ENCODE measurements around the gene SIRPD. TPM values are rescaled to one million over a fixed set of nuclear protein-coding genes. Genes with fewer than 3 reads are reported as not detected.

Gene SIRPD
- total RNA-seq, 1 donor from 2014 or later = not detected

- no peak for TF ChIP-seq CTCF (IDR thresholded peaks at IDR 0.05; ENCODE audit: partially characterized antibody, unreplicated experiment)
- H3K9me3 Mint-ChIP-seq (ENCODE audit: unreplicated experiment) = peaks cover 4% of the 10 kb centered on the region
- no peaks in the 10 kb centered on the region for H3K36me3 Mint-ChIP-seq (ENCODE audit: unreplicated experiment)
- H3K27me3 Mint-ChIP-seq (ENCODE audit: unreplicated experiment) = no peaks in the 10 kb centered on the region
- no peak overlapping the region for H3K27ac Mint-ChIP-seq (ENCODE audit: unreplicated experiment)
- no peaks in the 10 kb centered on the region for H3K4me1 Mint-ChIP-seq (ENCODE audit: low read depth, unreplicated experiment)
- DNase-seq = no peak
- no peak overlapping the region for H3K4me3 Mint-ChIP-seq (ENCODE audit: unreplicated experiment)
Observed at GRCh38 chr20:1538655-1539054, 18.9 kb downstream of the SIRPD start.

GRCh38 chr20:1537731-1538058 lies 19.8 kb downstream of the SIRPD start:
- no peak for DNase-seq
- Mint-ChIP-seq H3K27me3 (ENCODE audit: unreplicated experiment) (no peaks in the 10 kb centered on the region), H3K4me3 (ENCODE audit: unreplicated experiment) (no peak overlapping the region), H3K27ac (ENCODE audit: unreplicated experiment) (no peak overlapping the region), H3K9me3 (ENCODE audit: unreplicated experiment) (peaks cover 4% of the 10 kb centered on the region), H3K4me1 (ENCODE audit: low read depth, unreplicated experiment) (no peaks in the 10 kb centered on the region), H3K36me3 (ENCODE audit: unreplicated experiment) (no peaks in the 10 kb centered on the region)
- TF ChIP-seq CTCF (IDR thresholded peaks at IDR 0.05; ENCODE audit: partially characterized antibody, unreplicated experiment) = no peak

- no peaks in the 10 kb centered on the region for H3K27me3 Mint-ChIP-seq (ENCODE audit: unreplicated experiment)
- H3K4me1 Mint-ChIP-seq (ENCODE audit: low read depth, unreplicated experiment) = no peaks in the 10 kb centered on the region
- no peak overlapping the region for H3K4me3 Mint-ChIP-seq (ENCODE audit: unreplicated experiment)
- no peak for DNase-seq
- no peaks in the 10 kb centered on the region for H3K36me3 Mint-ChIP-seq (ENCODE audit: unreplicated experiment)
- TF ChIP-seq CTCF (IDR thresholded peaks at IDR 0.05; ENCODE audit: partially characterized antibody, unreplicated experiment) = no peak
- H3K27ac Mint-ChIP-seq (ENCODE audit: unreplicated experiment) = no peak overlapping the region
- peaks cover 4% of the 10 kb centered on the region for H3K9me3 Mint-ChIP-seq (ENCODE audit: unreplicated experiment)
Observed at GRCh38 chr20:1536893-1537730, 20.4 kb downstream of the SIRPD start.

- no peaks in the 10 kb centered on the region for H3K4me1 Mint-ChIP-seq (ENCODE audit: low read depth, unreplicated experiment)
- no peak overlapping the region for H3K4me3 Mint-ChIP-seq (ENCODE audit: unreplicated experiment)
- TF ChIP-seq CTCF (IDR thresholded peaks at IDR 0.05; ENCODE audit: partially characterized antibody, unreplicated experiment) = no peak
- H3K27me3 Mint-ChIP-seq (ENCODE audit: unreplicated experiment) = no peaks in the 10 kb centered on the region
- H3K36me3 Mint-ChIP-seq (ENCODE audit: unreplicated experiment) = no peaks in the 10 kb centered on the region
- no peaks in the 10 kb centered on the region for H3K9me3 Mint-ChIP-seq (ENCODE audit: unreplicated experiment)
- DNase-seq = no peak
- H3K27ac Mint-ChIP-seq (ENCODE audit: unreplicated experiment) = no peak overlapping the region
Observed at GRCh38 chr20:1535420-1536175, 21.9 kb downstream of the SIRPD start.

- H3K4me3 Mint-ChIP-seq (ENCODE audit: unreplicated experiment) = no peak overlapping the region
- H3K4me1 Mint-ChIP-seq (ENCODE audit: low read depth, unreplicated experiment) = no peaks in the 10 kb centered on the region
- H3K36me3 Mint-ChIP-seq (ENCODE audit: unreplicated experiment) = no peaks in the 10 kb centered on the region
- no peak overlapping the region for H3K27ac Mint-ChIP-seq (ENCODE audit: unreplicated experiment)
- H3K9me3 Mint-ChIP-seq (ENCODE audit: unreplicated experiment) = peaks cover 1% of the 10 kb centered on the region
- TF ChIP-seq CTCF (IDR thresholded peaks at IDR 0.05; ENCODE audit: partially characterized antibody, unreplicated experiment) = no peak
- no peak for DNase-seq
- H3K27me3 Mint-ChIP-seq (ENCODE audit: unreplicated experiment) = no peaks in the 10 kb centered on the region
Observed at GRCh38 chr20:1534526-1534925, 23.0 kb downstream of the SIRPD start.

Data from glutamatergic neuron (in vitro differentiated cells).